IMR-90 (cell line): Measurements from ENCODE around the gene IVNS1ABP. TPM values are rescaled to one million over a fixed set of nuclear protein-coding genes. Genes with fewer than 3 reads are reported as not detected.

Experiments used
- ATAC-seq: fragments of 200-7000 bp; cut with Tn5 transposase; 2 replicates; pipeline ENCODE4 v1.9.1; 2020; ENCODE audit warnings: low read depth, mild to moderate bottlenecking, moderate library complexity
- BruUV-seq: library from RNA; stranded (reverse); fragments of 400-500 nt; replicated peaks from 2 replicates; lab custom pipeline; 2021; lab: Mats Ljungman, UMichigan
- CTCF ChIA-PET: fragments of 300-600 bp; formaldehyde crosslinking; extraction: SDS; loops from one replicate; lab custom pipeline; 2021; ENCODE audit warnings: antibody characterized with exemption; lab: Yijun Ruan, JAX
- POLR2A ChIA-PET: fragments of 300-600 bp; sonication (Branson Sonifier 250); formaldehyde crosslinking; loops from one replicate; lab custom pipeline; 2022; ENCODE audit warnings: antibody characterized with exemption; ENCODE audit not compliant: unreplicated experiment; lab: Charles Lee
- DNase-seq: peaks from one replicate; pipeline ENCODE4 v3.0.0; 2013
- H2AFZ ChIP-seq: replicated peaks from 2 replicates; pipeline ENCODE3; 2013; ENCODE audit warnings: low read length, mild to moderate bottlenecking; ENCODE audit not compliant: poor library complexity
- H2AK5ac ChIP-seq: 2 replicates; pipeline ENCODE4 v1.6.1; 2013; ENCODE audit warnings: low read depth, low read length, inconsistent platforms
- H2AK9ac ChIP-seq: replicated peaks from 2 replicates; pipeline ENCODE3; 2013; ENCODE audit warnings: mild to moderate bottlenecking, low read depth, low read length, moderate library complexity; ENCODE audit not compliant: poor library complexity
- H2BK120ac ChIP-seq: 2 replicates; pipeline ENCODE4 v1.6.1; 2013; ENCODE audit warnings: low read depth, low read length, inconsistent platforms
- H2BK15ac ChIP-seq: 3 replicates; pipeline ENCODE4 v1.6.1; 2013; ENCODE audit warnings: low read depth, low read length, inconsistent platforms
- H2BK20ac ChIP-seq: 2 replicates; pipeline ENCODE4 v1.6.1; 2013; ENCODE audit warnings: low read depth, mild to moderate bottlenecking, inconsistent platforms, low read length, moderate library complexity
- H2BK5ac ChIP-seq: 2 replicates; pipeline ENCODE4 v1.6.1; 2013; ENCODE audit warnings: mild to moderate bottlenecking, low read depth, low read length, inconsistent platforms; ENCODE audit not compliant: poor library complexity, severe bottlenecking
- H3K14ac ChIP-seq: replicated peaks from 2 replicates; pipeline ENCODE4 v1.6.1; 2013; ENCODE audit warnings: low read depth, low read length, inconsistent platforms
- H3K18ac ChIP-seq: 2 replicates; pipeline ENCODE4 v1.6.1; 2013; ENCODE audit warnings: low read depth, low read length, control low read depth
- H3K23ac ChIP-seq: 2 replicates; pipeline ENCODE4 v1.6.1; 2013; ENCODE audit warnings: low read depth, low read length, inconsistent platforms
- H3K27ac ChIP-seq: 2 replicates; pipeline ENCODE4 v1.5.1; 2013; ENCODE audit warnings: mild to moderate bottlenecking, control low read depth, low read length; ENCODE audit not compliant: insufficient read depth
- H3K27me3 ChIP-seq: 2 replicates; pipeline ENCODE4 v1.6.1; 2013; ENCODE audit warnings: low read length; ENCODE audit not compliant: control insufficient read depth, insufficient read depth
- H3K36me3 ChIP-seq: 2 replicates; pipeline ENCODE4 v1.6.1; 2013; ENCODE audit warnings: low read length, mixed read lengths; ENCODE audit not compliant: control insufficient read depth, insufficient read depth
- H3K4ac ChIP-seq: 2 replicates; pipeline ENCODE4 v1.6.1; 2013; ENCODE audit warnings: low read depth, low read length, inconsistent platforms
- H3K4me1 ChIP-seq: 2 replicates; pipeline ENCODE4 v1.6.1; 2013; ENCODE audit warnings: low read length, mixed read lengths; ENCODE audit not compliant: control insufficient read depth, insufficient read depth
- H3K4me2 ChIP-seq: 2 replicates; pipeline ENCODE4 v1.6.1; 2013; ENCODE audit warnings: low read depth, mild to moderate bottlenecking, control low read depth, low read length, moderate library complexity
- H3K4me3 ChIP-seq: 2 replicates; pipeline ENCODE4 v1.5.1; 2013; ENCODE audit warnings: low read depth, mild to moderate bottlenecking, control low read depth, low read length, moderate library complexity; ENCODE audit not compliant: insufficient read depth
- H3K56ac ChIP-seq: 2 replicates; pipeline ENCODE4 v1.6.1; 2013; ENCODE audit warnings: low read length, inconsistent platforms; ENCODE audit not compliant: insufficient read depth; ENCODE audit errors: extremely low read depth
- H3K79me1 ChIP-seq, 2 experiments: 2 replicates each; pipeline ENCODE4 v1.6.1; 2013; ENCODE audit warnings: low read length in 2 of 2, inconsistent platforms in 1 of 2, low read depth in 1 of 2
- H3K9ac ChIP-seq: 2 replicates; pipeline ENCODE4 v1.6.1; 2013; ENCODE audit warnings: low read depth, low read length, control low read depth
- H3K9me1 ChIP-seq: 2 replicates; pipeline ENCODE4 v1.6.1; 2013; ENCODE audit warnings: low read length, inconsistent platforms; ENCODE audit not compliant: insufficient read depth
- H3K9me3 ChIP-seq: 2 replicates; pipeline ENCODE4 v1.6.1; 2013; ENCODE audit warnings: low read length; ENCODE audit not compliant: control insufficient read depth, insufficient read depth
- H4K20me1 ChIP-seq: 2 replicates; pipeline ENCODE4 v1.6.1; 2013; ENCODE audit warnings: low read length, inconsistent platforms; ENCODE audit not compliant: insufficient read depth
- H4K5ac ChIP-seq: 2 replicates; pipeline ENCODE4 v1.6.1; 2013; ENCODE audit warnings: mild to moderate bottlenecking, low read depth, low read length, control low read depth
- H4K8ac ChIP-seq, 2 experiments: 2 replicates each; pipeline ENCODE4 v1.6.1; 2013; ENCODE audit warnings: low read depth in 2 of 2, low read length in 2 of 2, control low read depth in 1 of 2, inconsistent platforms in 1 of 2
- H4K91ac ChIP-seq: 2 replicates; pipeline ENCODE4 v1.6.1; 2013; ENCODE audit warnings: low read depth, low read length, inconsistent platforms; ENCODE audit not compliant: insufficient read depth
- MAZ ChIP-seq: IDR thresholded peaks from 2 replicates; pipeline ENCODE4 v1.6.1; 2012; ENCODE audit warnings: low read depth, mild to moderate bottlenecking, low read length, improper control_type of control experiment, moderate library complexity, borderline replicate concordance
- MXI1 ChIP-seq: IDR thresholded peaks from 2 replicates; pipeline ENCODE4 v1.6.1; 2012; ENCODE audit warnings: low read depth, mild to moderate bottlenecking, low read length, moderate library complexity, borderline replicate concordance
- RAD21 ChIP-seq: IDR thresholded peaks from 2 replicates; pipeline ENCODE4 v1.6.1; 2012; ENCODE audit warnings: low read length, improper control_type of control experiment
- RCOR1 ChIP-seq: IDR thresholded peaks from 2 replicates; pipeline ENCODE4 v1.6.1; 2012; ENCODE audit warnings: mild to moderate bottlenecking, low read length, improper control_type of control experiment; ENCODE audit not compliant: insufficient replicate concordance
- RFX5 ChIP-seq: IDR thresholded peaks from 2 replicates; pipeline ENCODE4 v1.8.0; 2012; ENCODE audit warnings: low read depth, mild to moderate bottlenecking, low read length, moderate library complexity
- SMC3 ChIP-seq: fragments of 150-350 bp; IDR thresholded peaks from 2 replicates; pipeline ENCODE4 v1.6.1; 2016; ENCODE audit warnings: low read depth, mild to moderate bottlenecking, antibody characterized with exemption, low read length, moderate library complexity
- WGBS, 2 experiments: methylation state at CpG; one replicate each; pipeline versions ENCODE4 v1.1.5 to v1.1.7; 2013; ENCODE audit warnings: missing lambda C conversion rate in 2 of 2; ENCODE audit not compliant: insufficient read length in 1 of 2; ENCODE audit errors: extremely low coverage in 2 of 2; 5-methylcytosine and 5-hydroxymethylcytosine counted together
- dilution Hi-C: fragments of 300-500 bp; cut with HindIII; formaldehyde crosslinking; loops from one replicate; pipeline ENCODE4 v1.14.3; 2018; ENCODE audit warnings: low sequenced_read_pairs; ENCODE audit not compliant: unreplicated experiment
- in situ Hi-C: fragments of 300-500 bp; cut with MboI; formaldehyde crosslinking; loops from 3 replicates; pipeline ENCODE4 v1.14.3; 2019; ENCODE audit warnings: low sequenced_read_pairs, inconsistent platforms, mixed read lengths
- intact Hi-C: fragments of 100-400 bp; cut with micrococcal nuclease; formaldehyde crosslinking; loops from 2 replicates; pipeline ENCODE4 v1.10.0; 2022
- polyA plus RNA-seq, 3 experiments: library from polyadenylated mRNA; depleted of rRNA; stranded (reverse); fragments of >200 nt; gene quantifications; 2 replicates each; pipeline ENCODE4 v1.2.3, GENCODE V29; 2012; ENCODE audit warnings: low replicate concordance in 1 of 3
- total RNA-seq: library from RNA; depleted of rRNA; stranded (reverse); fragments of >200 nt; gene quantifications from 2 replicates; pipeline ENCODE4 v1.2.3, GENCODE V29; 2012
- TF ChIP-seq, protein P1 (sequence below): fragments of 150-350 bp; IDR thresholded peaks from 2 replicates; pipeline ENCODE4 v1.6.1; 2016; ENCODE audit warnings: low read depth, mild to moderate bottlenecking, low read length, moderate library complexity, borderline replicate concordance

Gene IVNS1ABP
- total and polyA plus RNA-seq, 2 of the 4 experiments (the other 2 are of a cell fraction) = 21.8 to 26.7 TPM

DNA sequence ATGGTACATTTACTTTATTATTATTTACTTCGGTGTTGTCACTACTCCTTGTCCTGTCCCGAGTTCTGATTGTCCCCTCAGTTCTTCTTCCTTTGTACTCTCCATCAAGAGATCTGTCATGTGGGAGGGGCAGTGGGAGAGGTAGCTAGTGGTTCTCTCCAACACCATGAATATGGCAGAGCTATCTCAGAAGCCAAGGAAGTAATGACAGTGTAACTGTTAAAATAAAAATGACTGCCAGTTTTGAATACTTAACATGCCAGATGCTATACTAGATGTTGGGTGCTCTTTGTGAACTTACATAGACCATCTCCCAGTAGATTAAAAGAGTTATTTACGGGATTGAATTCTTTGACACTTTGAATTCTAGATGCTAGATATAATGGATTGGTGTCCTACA, 28.6 kb downstream of the IVNS1ABP start:
- no TSS peak for BruUV-seq
- H3K27me3 ChIP-seq = no peaks in the 10 kb centered on the region
- no peaks in the 10 kb centered on the region for H3K36me3 ChIP-seq
- H2BK120ac ChIP-seq = no peak overlapping the region
- ATAC-seq (no peak), DNase-seq (no peak)
- dilution Hi-C loops = no loop called here
- no peak overlapping the region for H2BK15ac ChIP-seq
- WGBS, 2 experiments = no CpG with 5 or more reads among the region's 3 CpGs
- H4K91ac ChIP-seq = no peak overlapping the region
- H3K56ac ChIP-seq = no peak overlapping the region
- H4K5ac ChIP-seq = no peak overlapping the region
- H3K79me1 ChIP-seq = no peaks in the 10 kb centered on the region
- H2AFZ ChIP-seq = no peak overlapping the region
- H3K4me3 ChIP-seq = no peak overlapping the region
- intact Hi-C loops = no loop called here
- ChIA-PET CTCF (no interaction called here), POLR2A (no interaction called here)
- H3K9me3 ChIP-seq = no peaks in the 10 kb centered on the region
- H3K18ac ChIP-seq = no peak overlapping the region
- no peaks in the 10 kb centered on the region for H4K20me1 ChIP-seq
- peaks cover 7% of the 10 kb centered on the region for H3K4me1 ChIP-seq
- no peak overlapping the region for H3K14ac ChIP-seq
- no peak overlapping the region for H4K8ac ChIP-seq
- H2BK5ac ChIP-seq = no peak overlapping the region
- H2BK20ac ChIP-seq = no peak overlapping the region
- no peak overlapping the region for H3K27ac ChIP-seq
- H3K4ac ChIP-seq = no peak overlapping the region
- no peak overlapping the region for H3K23ac ChIP-seq
- 0 out of 2 replicates have a peak, but pooled peaks cover 2% of the 10 kb centered on the region for H3K9me1 ChIP-seq
- H2AK9ac ChIP-seq = no peak overlapping the region
- no peak overlapping the region for H3K9ac ChIP-seq
- H2AK5ac ChIP-seq = no peak overlapping the region
- H3K4me2 ChIP-seq = no peak overlapping the region
- in situ Hi-C loops = no loop called here
- TF ChIP-seq, protein P1, sequence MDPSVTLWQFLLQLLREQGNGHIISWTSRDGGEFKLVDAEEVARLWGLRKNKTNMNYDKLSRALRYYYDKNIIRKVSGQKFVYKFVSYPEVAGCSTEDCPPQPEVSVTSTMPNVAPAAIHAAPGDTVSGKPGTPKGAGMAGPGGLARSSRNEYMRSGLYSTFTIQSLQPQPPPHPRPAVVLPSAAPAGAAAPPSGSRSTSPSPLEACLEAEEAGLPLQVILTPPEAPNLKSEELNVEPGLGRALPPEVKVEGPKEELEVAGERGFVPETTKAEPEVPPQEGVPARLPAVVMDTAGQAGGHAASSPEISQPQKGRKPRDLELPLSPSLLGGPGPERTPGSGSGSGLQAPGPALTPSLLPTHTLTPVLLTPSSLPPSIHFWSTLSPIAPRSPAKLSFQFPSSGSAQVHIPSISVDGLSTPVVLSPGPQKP = no peak
- TF ChIP-seq SMC3 = no peak
- no peak for TF ChIP-seq RAD21
- TF ChIP-seq MAZ = no peak
- no peak for TF ChIP-seq RCOR1
- no peak for TF ChIP-seq MXI1
- TF ChIP-seq RFX5 = no peak
